Neuron (in vitro differentiated cells): ENCODE data around the gene C16orf78.

Experiments
- H2AFZ ChIP-seq: one replicate; pipeline ENCODE4 v1.6.1; 2013; ENCODE audit warnings: low read depth, mild to moderate bottlenecking, inconsistent platforms, low read length, moderate library complexity
- H3K27me3 ChIP-seq: one replicate; pipeline ENCODE4 v1.6.1; 2013; ENCODE audit warnings: low read length; ENCODE audit not compliant: insufficient read depth
- H3K36me3 ChIP-seq: one replicate; pipeline ENCODE4 v1.6.1; 2013; ENCODE audit warnings: low read length; ENCODE audit not compliant: insufficient read depth
- H3K4me1 ChIP-seq: one replicate; pipeline ENCODE4 v1.6.1; 2013; ENCODE audit warnings: low read length; ENCODE audit not compliant: insufficient read depth
- H3K4me3 ChIP-seq: 2 replicates; pipeline ENCODE4 v1.5.1; 2013; ENCODE audit warnings: mild to moderate bottlenecking, low read length, moderate library complexity
- H3K9me3 ChIP-seq: one replicate; pipeline ENCODE4 v1.6.1; 2013; ENCODE audit warnings: low read length

C16orf78 gene

DNA sequence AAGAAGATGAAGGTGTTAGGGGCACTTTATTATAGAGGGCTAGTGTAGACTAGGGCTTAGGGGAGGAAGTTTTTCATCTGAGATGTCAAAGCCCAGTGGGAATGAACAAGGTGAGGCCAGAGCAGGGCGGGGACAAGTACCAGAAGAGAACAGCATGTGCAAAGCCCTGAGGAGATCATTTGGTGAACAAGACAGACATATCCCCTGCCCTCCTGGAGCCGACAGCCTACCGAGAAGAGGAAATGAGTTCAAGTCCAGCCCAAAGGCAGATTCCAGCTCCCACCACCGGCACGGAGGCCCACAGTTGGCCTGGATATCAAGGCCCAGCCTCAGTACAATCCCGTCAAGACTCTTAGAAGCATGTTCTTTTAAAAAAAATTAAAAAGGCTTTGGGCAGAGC lies 61.1 kb downstream of the C16orf78 start:
- Histone ChIP-seq H3K4me3 (no peak overlapping the region), H3K9me3 (peaks cover under 1% of the 10 kb centered on the region), H3K4me1 (no peaks in the 10 kb centered on the region), H2AFZ (no peak overlapping the region), H3K27me3 (peaks cover 7% of the 10 kb centered on the region), H3K36me3 (no peaks in the 10 kb centered on the region)

DNA sequence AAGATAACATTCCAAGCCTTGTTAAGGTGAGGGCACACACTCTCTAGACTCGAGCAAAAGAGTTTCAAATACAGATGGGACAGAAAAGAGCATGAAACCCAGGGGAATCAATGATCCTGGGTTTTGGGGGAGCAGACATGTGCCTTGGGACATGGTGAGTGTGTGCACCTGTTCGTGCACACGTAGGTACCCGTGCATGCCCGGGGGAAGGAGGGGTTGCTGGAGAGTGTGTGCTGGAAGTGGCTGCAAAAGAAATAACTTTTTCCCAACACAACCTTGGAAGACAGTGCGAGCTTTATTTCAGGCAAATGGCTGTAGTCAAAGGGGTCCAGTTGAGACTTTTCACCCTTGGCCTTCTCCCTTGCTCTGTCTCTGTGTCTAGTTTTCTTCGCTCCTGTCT lies 62.6 kb downstream of the C16orf78 start:
- Histone ChIP-seq H3K4me1 (peaks cover 4% of the 10 kb centered on the region), H3K9me3 (no peaks in the 10 kb centered on the region)

DNA sequence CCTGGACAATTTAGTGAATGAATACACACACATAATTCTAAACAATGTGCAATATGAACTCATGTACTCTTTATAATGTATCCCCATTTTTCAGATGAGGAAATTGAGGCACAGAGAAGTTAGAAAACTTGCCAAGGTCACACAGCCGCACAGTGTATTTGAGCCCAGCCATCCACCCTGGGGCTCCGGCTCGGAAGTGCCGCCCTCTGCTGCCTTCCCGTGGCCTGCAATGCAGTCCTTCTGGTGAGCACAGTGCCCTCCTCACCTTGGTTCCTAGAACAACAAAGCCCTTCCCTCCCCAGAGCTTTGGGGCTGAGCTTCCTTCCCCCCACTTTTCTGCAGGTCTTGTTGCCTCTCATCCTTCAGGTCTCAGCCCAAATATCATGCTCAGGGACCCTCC lies 63.7 kb downstream of the C16orf78 start:
- Histone ChIP-seq H3K36me3 (no peaks in the 10 kb centered on the region), H2AFZ (no peak overlapping the region), H3K9me3 (no peaks in the 10 kb centered on the region), H3K4me1 (peaks cover 8% of the 10 kb centered on the region), H3K4me3 (no peak overlapping the region), H3K27me3 (peaks cover 7% of the 10 kb centered on the region)

More for the DNA sequence above, 62.6 kb downstream of the C16orf78 start:
- H2AFZ ChIP-seq: no peak overlapping the region
- H3K36me3 ChIP-seq: no peaks in the 10 kb centered on the region
- H3K4me3 ChIP-seq: no peak overlapping the region
- peaks cover 7% of the 10 kb centered on the region for H3K27me3 ChIP-seq

GRCh38 chr16:49439050-49439449 lies 65.4 kb downstream of the C16orf78 start:
- Histone ChIP-seq H3K4me1 (peaks cover 8% of the 10 kb centered on the region), H3K9me3 (no peaks in the 10 kb centered on the region), H2AFZ (no peak overlapping the region), H3K27me3 (peaks cover 13% of the 10 kb centered on the region), H3K4me3 (no peak overlapping the region), H3K36me3 (no peaks in the 10 kb centered on the region)

GRCh38 chr16:49439676-49440075 lies 66.1 kb downstream of the C16orf78 start:
- H3K9me3 ChIP-seq: no peaks in the 10 kb centered on the region
- peaks cover 8% of the 10 kb centered on the region for H3K4me1 ChIP-seq
- no peak overlapping the region for H3K4me3 ChIP-seq
- peaks cover 17% of the 10 kb centered on the region for H3K27me3 ChIP-seq
- no peaks in the 10 kb centered on the region for H3K36me3 ChIP-seq
- no peak overlapping the region for H2AFZ ChIP-seq

GRCh38 chr16:49440156-49441065 lies 66.8 kb downstream of the C16orf78 start:
- Histone ChIP-seq H3K27me3 (peaks cover 19% of the 10 kb centered on the region), H2AFZ (no peak overlapping the region), H3K4me3 (no peak overlapping the region), H3K36me3 (no peaks in the 10 kb centered on the region), H3K9me3 (no peaks in the 10 kb centered on the region), H3K4me1 (peaks cover 8% of the 10 kb centered on the region)

GRCh38 chr16:49441366-49441780 lies 67.8 kb downstream of the C16orf78 start:
- Histone ChIP-seq H3K4me1 (peaks cover 8% of the 10 kb centered on the region), H2AFZ (no peak overlapping the region), H3K27me3 (peaks cover 15% of the 10 kb centered on the region), H3K4me3 (no peak overlapping the region), H3K36me3 (no peaks in the 10 kb centered on the region), H3K9me3 (no peaks in the 10 kb centered on the region)

- Histone ChIP-seq H2AFZ (no peak overlapping the region), H3K36me3 (no peaks in the 10 kb centered on the region), H3K4me1 (peaks cover 8% of the 10 kb centered on the region), H3K4me3 (no peak overlapping the region), H3K27me3 (peaks cover 15% of the 10 kb centered on the region), H3K9me3 (no peaks in the 10 kb centered on the region)
Observed at GRCh38 chr16:49442805-49443204, 69.2 kb downstream of the C16orf78 start.

DNA sequence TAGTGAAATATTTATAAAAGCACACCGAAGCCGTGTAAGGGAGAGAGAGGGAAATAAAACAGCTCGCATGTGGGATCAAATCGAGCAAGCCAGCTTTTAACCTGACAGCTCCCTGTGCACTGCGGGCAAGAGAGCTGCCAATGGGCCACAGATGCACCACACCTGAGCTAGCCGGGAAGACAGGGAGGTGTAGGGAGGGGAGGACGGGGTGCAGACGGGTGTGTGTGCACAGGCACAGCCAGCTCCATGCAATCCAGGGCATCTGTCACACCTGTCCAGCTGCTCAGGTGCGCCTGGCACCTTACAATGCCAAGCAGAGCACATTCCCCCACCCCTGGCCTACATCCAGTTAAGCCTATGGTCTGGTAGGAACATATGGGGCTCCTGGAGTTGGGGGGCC lies 70.0 kb downstream of the C16orf78 start:
- Histone ChIP-seq H3K4me1 (peaks cover 8% of the 10 kb centered on the region), H3K9me3 (no peaks in the 10 kb centered on the region), H3K27me3 (peaks cover 15% of the 10 kb centered on the region), H2AFZ (no peak overlapping the region), H3K4me3 (no peak overlapping the region), H3K36me3 (no peaks in the 10 kb centered on the region)

DNA sequence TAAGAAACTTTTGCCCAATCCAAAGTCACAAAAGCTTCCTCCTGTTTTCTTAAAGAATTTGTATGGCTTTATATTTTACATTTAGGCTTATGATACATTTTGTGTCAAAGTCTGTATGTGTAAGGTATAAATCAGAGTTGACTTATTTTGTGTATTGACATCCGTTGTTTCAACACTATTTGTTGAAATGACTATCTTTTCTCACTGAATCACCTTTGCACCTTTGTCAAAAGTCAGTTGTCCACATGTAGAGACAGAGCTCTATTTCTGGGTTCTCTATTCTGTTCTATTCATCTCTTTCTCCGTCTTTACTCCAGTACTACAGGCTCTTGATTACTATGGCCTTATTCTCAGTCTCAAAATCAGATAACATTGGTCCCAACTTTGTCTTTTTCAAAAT lies 73.2 kb downstream of the C16orf78 start:
- H2AFZ ChIP-seq: no peak overlapping the region
- H3K27me3 ChIP-seq: peaks cover 15% of the 10 kb centered on the region
- H3K4me1 ChIP-seq: no peaks in the 10 kb centered on the region
- H3K36me3 ChIP-seq: no peaks in the 10 kb centered on the region
- H3K4me3 ChIP-seq: no peak overlapping the region
- no peaks in the 10 kb centered on the region for H3K9me3 ChIP-seq
